ENCODE results near the gene SMIM28.

GRCh38 chr6:138396709-138397108 lies 19.0 kb downstream of the SMIM28 start:
- no peak for TF ChIP-seq REST (tag by site-specific recombination; IDR thresholded peaks at IDR 0.05)
- TF ChIP-seq ZNF510 (tag by site-specific recombination; IDR thresholded peaks at IDR 0.05; ENCODE audit: insufficient replicate concordance) = no peak
- no peak for TF ChIP-seq BCL11B (tag by site-specific recombination; IDR thresholded peaks at IDR 0.05; ENCODE audit: low read depth)
- TF ChIP-seq YY1 (tag by site-specific recombination; IDR thresholded peaks at IDR 0.05) = no peak
- no peak for TF ChIP-seq ZNF132 (tag by site-specific recombination; IDR thresholded peaks at IDR 0.05; ENCODE audit: borderline replicate concordance)
- no peak for TF ChIP-seq ZNF302 (tag by site-specific recombination; IDR thresholded peaks at IDR 0.05; ENCODE audit: low read depth)
- TF ChIP-seq ZNF121 (tag by site-specific recombination; IDR thresholded peaks at IDR 0.05) = no peak
- no peak for TF ChIP-seq ZNF645 (tag by site-specific recombination; IDR thresholded peaks at IDR 0.05)
- no peak for TF ChIP-seq CTCF (tag by site-specific recombination; IDR thresholded peaks at IDR 0.05)

Measured in HEK293 (cell line).